Tibial nerve (tissue), 4 donors: ENCODE measurements around the gene PITRM1. TPM values are rescaled to one million over a fixed set of nuclear protein-coding genes. Genes with fewer than 3 reads are reported as not detected.
"Not testable (repeated sequence)": the region's sequence is repeated elsewhere in the genome, so short reads cannot be mapped to it uniquely, and the experiment has no call there.

ENCODE experiments used
- DNase-seq, 2 donors: peaks; one replicate each; pipeline ENCODE4 v3.0.0-alpha.2; 2019; ENCODE audit warnings: low spot score in 2 of 2
- H3K27ac ChIP-seq, 4 donors: fragments of 200-600 bp; sonication (generic) in 3 of 4; one replicate each; pipeline ENCODE4 v1.5.1; 2017 to 2019; ENCODE audit warnings: mild to moderate bottlenecking in 1 of 4
- H3K27me3 ChIP-seq, 2 donors: fragments of 200-600 bp; sonication (generic) in 1 of 2; one replicate each; pipeline versions ENCODE4 v1.5.1 to v1.6.0; 2017 to 2019
- H3K36me3 ChIP-seq, 3 donors: fragments of 200-600 bp; sonication (generic); one replicate each; pipeline ENCODE4 v1.5.1; 2018 to 2019
- H3K4me1 ChIP-seq, 4 donors: fragments of 200-600 bp; sonication (generic) in 3 of 4; one replicate each; pipeline ENCODE4 v1.5.1; 2017 to 2019
- H3K4me3 ChIP-seq, 4 donors: fragments of 200-600 bp; sonication (generic) in 3 of 4; one replicate each; pipeline ENCODE4 v1.5.1; 2017 to 2019; ENCODE audit warnings: mild to moderate bottlenecking in 1 of 4, moderate library complexity in 1 of 4
- H3K9me3 ChIP-seq, 4 donors: fragments of 200-600 bp; sonication (generic) in 3 of 4; one replicate each; pipeline ENCODE4 v1.5.1; 2017 to 2019
- CTCF ChIP-seq, 5 experiments: fragments of 200-600 bp in 3 of 5; fragments of 450-650 bp in 2 of 5; sonication (generic) in 3 of 5; IDR thresholded peaks; one replicate each; pipeline ENCODE4 v1.5.1; 2016 to 2019; ENCODE audit warnings: antibody characterized with exemption in 5 of 5, mild to moderate bottlenecking in 3 of 5, moderate library complexity in 2 of 5
- EP300 ChIP-seq, 2 donors: sonication (generic); formaldehyde crosslinking; IDR thresholded peaks; one replicate each; pipeline ENCODE4 v1.6.1; 2017; ENCODE audit warnings: antibody characterized with exemption in 2 of 2, mild to moderate bottlenecking in 1 of 2
- POLR2A ChIP-seq, 2 donors: fragments of 450-650 bp; IDR thresholded peaks; one replicate each; pipeline ENCODE4 v1.6.1; 2017; ENCODE audit warnings: antibody characterized with exemption in 2 of 2, mild to moderate bottlenecking in 2 of 2, moderate library complexity in 2 of 2
- WGBS, 2 donors: methylation state at CpG; one replicate each; pipeline ENCODE4 v1.1.5; 2018; 5-methylcytosine and 5-hydroxymethylcytosine counted together
- total RNA-seq, 4 donors: library from RNA; depleted of rRNA; stranded (reverse); fragments of >200 nt; gene quantifications; one replicate each; pipeline ENCODE4 v1.1.0, GENCODE V29; 2016

Gene PITRM1
- total RNA-seq, 4 donors from 2014 or later = 55.5 to 83.7 (median 59.7) TPM

- Histone ChIP-seq H3K4me3 (no peak overlapping the region), H3K4me1 (peaks cover 0 to 26% (median 4%) of the 10 kb centered on the region in 4 donors), H3K9me3 (no peaks in the 10 kb centered on the region), H3K27me3 (no peaks in the 10 kb centered on the region), H3K36me3 (no peaks in the 10 kb centered on the region), H3K27ac (peak overlapping the region in 1 of 4 donors; percentile 72)
- DNase-seq = no peak
- no peak for TF ChIP-seq POLR2A (IDR thresholded peaks at IDR 0.05)
- no peak for TF ChIP-seq CTCF (IDR thresholded peaks at IDR 0.05)
- TF ChIP-seq EP300 (IDR thresholded peaks at IDR 0.05) = no peak
- 99% methylated on average over 6 of the region's 6 CpGs for WGBS, 2 donors
Measured at GRCh38 chr10:3193751-3194150, 21.2 kb upstream of the PITRM1 start.

GRCh38 chr10:3192856-3193635, 20.5 kb upstream of the PITRM1 start:
- Histone ChIP-seq H3K9me3 (no peaks in the 10 kb centered on the region), H3K36me3 (no peaks in the 10 kb centered on the region), H3K27ac (peak overlapping the region in 1 of 4 donors; percentile 72), H3K4me3 (peak overlapping the region in 2 of 4 donors; percentile 24 to 48), H3K27me3 (no peaks in the 10 kb centered on the region), H3K4me1 (peaks cover 0 to 26% (median 4%) of the 10 kb centered on the region in 4 donors)
- TF ChIP-seq POLR2A (IDR thresholded peaks at IDR 0.05) (no peak), CTCF (IDR thresholded peaks at IDR 0.05) (peak; percentile 75 to 97 (median 88))
- 10 to 16% methylated on average over 19 of the region's 19 CpGs for WGBS, 2 donors
- peak; percentile 42 to 82 for DNase-seq

GRCh38 chr10:3190817-3191216, 18.2 kb upstream of the PITRM1 start:
- TF ChIP-seq CTCF (IDR thresholded peaks at IDR 0.05) (no peak), EP300 (IDR thresholded peaks at IDR 0.05) (no peak), POLR2A (IDR thresholded peaks at IDR 0.05) (no peak)
- H3K36me3 ChIP-seq = no peaks in the 10 kb centered on the region
- 83 to 87% methylated on average over 3 of the region's 3 CpGs for WGBS, 2 donors
- H3K4me3 ChIP-seq = no peak overlapping the region
- DNase-seq = no peak
- H3K9me3 ChIP-seq = no peaks in the 10 kb centered on the region
- H3K27ac ChIP-seq = no peak overlapping the region
- no peaks in the 10 kb centered on the region for H3K27me3 ChIP-seq
- H3K4me1 ChIP-seq = peaks cover 0 to 13% (median 0%) of the 10 kb centered on the region in 4 donors

GRCh38 chr10:3187229-3187628, 14.6 kb upstream of the PITRM1 start:
- not testable (repeated sequence) for H3K4me1 ChIP-seq, H3K36me3 ChIP-seq, H3K27ac ChIP-seq, H3K27me3 ChIP-seq, H3K4me3 ChIP-seq, H3K9me3 ChIP-seq, DNase-seq
- WGBS, 2 donors = 81% methylated on average over 3 of the region's 3 CpGs

GRCh38 chr10:3186368-3186767, 13.8 kb upstream of the PITRM1 start:
- no peak for TF ChIP-seq POLR2A (IDR thresholded peaks at IDR 0.05)
- no peak for TF ChIP-seq EP300 (IDR thresholded peaks at IDR 0.05)
- no peak for TF ChIP-seq CTCF (IDR thresholded peaks at IDR 0.05)
- Histone ChIP-seq H3K27me3 (peaks cover 0 to 8% of the 10 kb centered on the region in 2 donors), H3K27ac (no peak overlapping the region), H3K4me1 (no peaks in the 10 kb centered on the region), H3K4me3 (no peak overlapping the region), H3K36me3 (no peaks in the 10 kb centered on the region), H3K9me3 (peaks cover 0 to 4% (median 0%) of the 10 kb centered on the region in 4 donors)
- DNase-seq = no peak
- WGBS, 2 donors = 89 to 96% methylated on average over 6 of the region's 6 CpGs
